HG03571 (cell line): ENCODE measurements around the gene CKAP5.

ENCODE experiments used
- ATAC-seq: cut with Tn5 transposase; IDR thresholded peaks from one replicate; pipeline ENCODE4 v1.9.1; 2021; ENCODE audit not compliant: unreplicated experiment

The CKAP5 gene

DNA sequence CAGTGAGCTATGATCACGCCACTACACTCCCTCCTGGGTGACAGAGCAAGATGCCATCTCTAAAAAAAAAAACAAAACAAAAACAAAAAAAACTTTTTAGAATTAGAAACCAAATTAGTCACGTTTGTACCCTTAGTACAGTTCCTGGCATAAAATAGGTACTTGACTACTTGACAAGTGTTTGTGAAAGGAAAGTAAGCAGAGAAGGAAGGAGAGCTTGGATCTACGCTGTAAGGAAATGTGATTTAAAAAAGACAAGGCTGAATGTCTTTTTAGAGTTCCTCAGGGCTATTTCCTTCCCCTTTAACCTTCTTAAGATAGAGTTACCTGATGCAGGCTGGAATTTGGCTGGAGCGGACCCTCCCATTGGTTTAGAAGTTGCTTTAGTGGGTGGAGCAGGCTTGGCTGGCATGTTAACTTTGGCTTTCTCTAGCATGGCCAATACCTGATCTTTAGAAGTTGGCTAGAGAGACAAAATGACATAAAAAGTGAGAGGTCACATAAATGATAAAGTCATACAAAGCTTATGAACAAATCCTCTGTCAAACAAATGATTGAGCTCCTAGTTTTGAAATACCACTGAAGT, 76.4 kb downstream of the CKAP5 start:
- no peak for ATAC-seq

DNA sequence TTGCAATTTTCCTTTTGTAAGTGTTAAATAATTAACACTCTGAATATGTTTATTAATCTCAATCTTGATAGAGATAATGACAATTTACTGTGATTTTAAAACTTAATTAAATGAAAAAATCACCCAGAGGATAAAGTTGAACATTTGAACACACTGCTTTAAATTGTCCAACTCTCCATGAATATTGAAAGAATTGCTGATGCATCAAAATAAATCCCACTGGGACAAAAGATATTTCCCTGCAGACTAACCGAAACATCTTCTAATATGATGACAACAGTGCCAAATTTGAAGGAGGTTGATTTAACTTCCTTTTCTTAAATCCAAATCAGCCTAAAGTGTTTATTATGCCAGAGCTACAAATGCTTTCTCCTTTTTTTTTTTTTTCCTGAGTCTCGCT, 79.4 kb downstream of the CKAP5 start:
- no peak for ATAC-seq

DNA sequence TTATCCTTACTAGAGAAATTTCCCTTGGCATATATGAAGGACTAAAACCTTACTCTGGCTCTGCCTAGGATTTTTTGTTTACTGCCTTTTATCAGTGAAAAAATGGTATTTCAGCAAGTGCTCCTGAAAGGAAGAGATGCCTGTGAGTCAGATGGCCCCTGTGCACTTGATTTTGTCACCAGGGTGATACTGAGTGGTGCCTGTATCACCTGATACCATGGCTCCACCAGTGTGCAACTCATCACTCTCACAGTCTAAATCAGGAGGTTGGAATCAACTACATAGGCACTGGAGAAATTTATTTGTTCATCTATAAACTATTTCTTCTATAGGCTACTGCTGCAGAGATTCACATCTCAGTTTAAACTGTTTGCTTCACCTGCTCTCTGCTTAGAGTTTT, 83.8 kb downstream of the CKAP5 start:
- no peak for ATAC-seq

DNA sequence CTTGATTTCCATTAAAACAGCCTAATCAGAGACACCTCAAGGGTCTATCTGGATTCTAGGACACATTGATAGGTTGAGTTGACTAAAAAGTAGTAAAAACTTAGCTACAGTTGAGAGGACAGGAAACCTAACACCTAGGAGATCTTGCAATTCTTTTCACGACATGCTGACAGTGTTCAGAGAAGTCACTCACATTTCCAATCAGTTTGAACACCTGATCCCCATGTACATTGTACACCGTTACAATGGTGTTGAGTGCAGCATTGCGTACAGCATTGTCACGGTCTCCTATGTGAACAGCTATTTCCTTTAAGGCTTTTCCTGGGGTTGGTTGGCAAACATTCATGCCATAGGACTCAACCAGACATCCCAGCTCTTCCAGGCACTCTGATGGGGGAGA, 84.3 kb downstream of the CKAP5 start:
- no peak for ATAC-seq

DNA sequence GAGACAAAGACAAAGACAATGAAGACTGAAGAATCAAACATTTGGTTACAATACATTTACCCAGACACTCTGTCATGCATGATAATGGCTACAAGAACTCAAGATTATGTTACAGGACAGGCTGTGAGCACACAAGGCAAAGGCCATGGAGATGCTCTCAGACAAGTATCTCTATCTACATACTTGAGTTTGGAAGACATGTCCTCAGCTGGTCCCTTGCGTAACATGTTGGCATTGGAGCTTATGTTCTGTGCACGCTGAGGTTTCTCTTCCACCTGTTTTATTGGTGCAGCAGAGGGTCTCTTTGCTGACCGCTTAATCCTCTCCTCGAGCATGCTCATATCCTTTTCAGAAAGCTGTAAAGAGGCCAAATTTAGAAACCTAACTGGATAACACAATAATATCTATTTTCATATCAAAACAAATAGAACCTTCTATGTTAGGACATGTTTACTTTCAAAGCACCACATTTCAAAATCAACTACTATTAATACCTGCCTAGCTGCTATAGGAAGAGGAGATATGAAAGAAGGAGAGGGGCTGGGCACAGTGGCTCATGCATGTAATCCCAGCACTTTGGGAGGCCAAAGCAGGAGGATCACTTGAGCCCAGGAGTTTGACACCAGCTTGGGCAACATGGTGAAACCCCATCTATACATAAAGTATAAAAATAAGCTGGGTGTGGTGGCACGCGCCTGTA, 85.5 kb downstream of the CKAP5 start:
- no peak for ATAC-seq

DNA sequence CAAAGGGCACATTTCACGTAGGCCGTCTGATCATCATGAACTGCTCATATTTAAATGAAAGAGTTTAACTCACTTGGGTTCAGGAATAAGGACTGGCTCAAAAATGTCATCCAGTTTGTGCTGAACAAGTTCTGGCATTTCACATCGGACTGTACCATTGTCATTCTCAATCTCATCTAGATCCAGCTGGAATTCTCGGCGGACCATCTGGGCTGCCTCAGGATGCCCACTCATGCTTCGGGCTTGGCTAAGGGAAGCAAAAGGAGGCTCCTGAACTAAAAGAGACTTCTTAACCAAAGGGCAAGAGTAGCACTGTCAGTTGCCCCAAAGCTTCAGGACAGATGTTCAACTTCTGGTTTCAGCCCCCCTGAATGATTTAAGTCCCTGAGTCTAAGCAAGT, 86.9 kb downstream of the CKAP5 start:
- ATAC-seq: no peak

DNA sequence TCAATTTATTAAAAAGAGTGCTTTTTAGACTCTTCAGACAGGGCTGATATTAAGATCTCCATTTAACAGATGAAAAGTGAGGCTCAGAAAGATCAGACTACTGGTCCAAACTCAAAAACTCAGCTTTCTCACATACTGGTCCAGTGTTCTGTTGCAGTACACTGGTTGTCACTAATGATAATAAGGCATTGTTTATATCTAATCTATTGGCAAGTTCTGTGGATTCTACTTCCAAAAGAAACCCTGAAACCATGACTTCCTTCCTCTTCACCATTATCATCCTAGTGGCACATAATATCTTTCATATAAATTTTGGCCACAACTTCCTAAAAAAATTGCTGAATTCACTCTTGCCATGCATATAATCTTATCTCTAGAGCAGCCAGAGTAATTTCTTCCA, 90.1 kb downstream of the CKAP5 start:
- no peak for ATAC-seq

DNA sequence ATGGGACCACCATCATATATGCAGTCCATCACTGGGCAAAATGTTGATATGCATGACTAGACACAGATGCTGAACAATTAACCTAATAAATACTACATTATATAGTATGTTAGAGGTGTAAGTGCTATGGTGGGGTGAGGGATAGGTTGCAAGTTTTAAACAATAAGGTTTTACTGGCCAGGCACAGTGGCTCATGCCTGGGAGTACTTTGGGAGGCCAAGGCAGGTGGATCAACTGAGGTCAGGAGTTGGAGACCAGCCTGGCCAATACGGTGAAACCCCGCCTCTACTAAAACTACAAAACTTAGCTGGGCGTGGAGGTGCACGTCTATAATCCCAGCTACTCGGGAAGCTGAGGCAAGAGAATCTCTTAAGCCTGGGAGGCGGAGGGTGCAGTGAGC, 98.9 kb downstream of the CKAP5 start:
- no peak for ATAC-seq

DNA sequence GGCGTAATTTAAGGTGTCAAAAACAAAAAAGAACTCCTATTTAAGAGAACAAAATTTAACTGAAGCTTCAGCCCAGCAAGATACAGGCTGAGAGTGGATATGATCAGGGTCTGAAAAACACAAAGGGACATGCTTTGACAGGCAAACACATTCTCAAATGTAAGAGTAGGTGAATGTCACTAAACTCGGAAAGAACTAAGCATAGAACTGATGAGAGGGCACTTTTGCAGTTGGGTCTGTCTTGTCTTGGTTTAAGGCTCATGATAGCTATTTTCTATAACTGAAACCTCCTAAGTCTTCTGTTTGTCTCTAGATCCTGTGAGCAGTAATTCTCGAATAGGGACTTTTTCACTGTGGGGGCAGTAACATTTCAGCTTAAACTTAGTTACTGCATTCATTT, 100.1 kb downstream of the CKAP5 start:
- no peak for ATAC-seq

DNA sequence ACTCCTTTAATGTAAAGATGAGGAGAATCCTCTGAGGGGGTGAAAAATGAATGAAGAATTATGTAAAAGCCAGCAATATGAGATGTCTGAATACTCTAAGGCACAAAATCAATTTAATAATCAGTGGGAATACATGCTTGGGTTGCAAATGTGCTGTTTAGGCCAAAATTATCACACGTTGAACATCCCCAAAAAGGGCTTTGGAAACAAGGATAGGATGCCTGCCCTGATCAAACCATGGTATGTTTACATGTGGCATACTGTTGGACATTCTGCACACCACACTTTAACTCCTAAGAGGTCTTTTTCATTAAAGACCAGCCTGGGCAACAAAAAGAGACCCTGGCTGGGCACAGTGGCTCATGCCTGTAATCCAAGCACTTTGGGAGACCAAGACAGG, 100.8 kb downstream of the CKAP5 start:
- ATAC-seq: no peak

DNA sequence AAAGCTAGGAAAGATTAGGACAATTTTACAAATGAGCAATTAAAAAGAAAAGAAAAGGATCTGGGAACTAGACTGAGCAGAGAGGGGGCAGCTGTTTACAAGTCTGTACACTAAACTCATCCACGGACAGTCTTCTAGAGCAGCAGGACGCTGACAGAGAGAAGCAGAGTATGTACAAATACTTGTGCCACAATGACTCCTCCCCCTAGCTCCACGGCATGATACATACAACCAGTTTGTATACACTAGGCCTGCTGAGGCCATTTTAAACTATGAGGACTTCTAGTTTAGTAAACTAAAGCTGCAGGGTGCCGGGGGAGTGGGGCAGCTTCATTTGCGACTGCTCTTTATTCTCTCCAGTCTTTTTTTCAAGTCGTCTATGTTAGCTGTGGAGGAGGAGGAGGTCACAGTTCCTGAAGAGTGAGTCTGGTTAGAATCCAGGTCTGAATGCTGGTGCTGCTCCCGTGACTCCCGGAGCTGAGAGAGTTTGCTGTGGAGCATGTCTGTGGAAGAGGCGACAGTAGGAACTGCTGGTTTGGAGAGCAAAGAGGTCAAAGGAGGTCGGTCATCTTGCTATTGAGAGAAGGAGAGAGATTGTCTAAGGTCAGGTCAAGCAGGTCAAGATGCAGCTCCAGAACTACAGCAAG, 102.3 kb downstream of the CKAP5 start:
- ATAC-seq: no peak

DNA sequence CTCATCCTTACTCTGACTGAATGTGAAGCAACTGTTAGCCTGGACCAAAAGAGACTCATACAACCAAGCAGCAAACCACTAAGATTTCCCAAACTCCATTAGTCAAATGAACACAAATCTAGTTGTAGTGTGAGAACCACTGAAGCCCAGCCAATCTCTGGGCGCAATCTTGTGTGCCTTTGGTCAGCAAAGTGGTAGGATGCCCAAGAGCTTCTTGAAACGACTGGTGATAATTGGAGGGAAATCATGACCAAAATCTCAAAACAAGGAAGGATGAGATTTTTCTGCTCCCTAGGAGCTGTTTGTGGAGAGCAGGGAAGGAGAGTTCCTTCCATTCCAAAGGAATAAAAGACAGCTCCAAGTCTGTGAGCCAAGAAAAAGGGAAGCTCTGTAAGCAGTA, 103.0 kb downstream of the CKAP5 start:
- ATAC-seq: no peak

DNA sequence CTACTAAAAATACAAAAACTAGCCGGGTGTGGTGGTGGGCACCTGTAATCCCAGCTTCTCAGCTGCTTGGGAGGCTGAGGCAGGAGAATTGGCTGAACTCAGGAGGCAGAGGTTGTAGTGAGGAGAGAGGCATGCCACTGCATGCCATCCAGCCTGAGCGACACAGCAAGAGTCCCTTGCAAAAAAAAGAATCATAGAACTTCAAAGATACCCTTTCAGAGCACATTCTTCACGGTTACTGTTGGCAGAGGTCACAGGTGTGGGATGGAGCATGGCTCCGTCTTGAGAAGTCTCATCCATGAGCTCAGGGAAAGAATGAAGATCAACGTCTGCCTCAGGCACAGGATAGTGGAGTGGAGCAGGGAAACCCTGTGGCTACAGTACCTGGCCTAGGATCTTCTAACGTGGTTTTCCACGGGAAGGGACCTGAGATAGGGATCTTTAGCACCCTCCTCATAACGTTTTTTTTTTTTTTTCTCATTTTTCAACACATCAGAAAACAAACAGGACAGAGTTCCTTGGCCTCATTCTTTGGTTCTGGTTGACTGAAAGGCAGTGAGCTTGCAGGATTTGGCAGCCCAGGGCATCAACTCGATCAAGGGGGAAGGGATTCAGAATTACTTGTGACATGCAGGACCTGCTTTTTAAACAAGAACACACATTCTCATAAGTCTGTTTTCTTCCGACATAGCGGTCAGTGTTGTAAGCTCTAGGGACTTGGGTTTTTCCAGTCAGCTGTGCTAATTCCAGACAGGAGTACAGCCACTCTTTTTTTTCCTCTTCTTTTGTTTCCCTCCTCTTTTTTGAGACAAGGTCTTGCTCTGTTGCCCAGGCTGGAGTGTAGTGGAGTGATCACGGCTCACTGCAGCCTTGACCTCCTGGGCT, 104.2 kb downstream of the CKAP5 start:
- ATAC-seq: no peak

DNA sequence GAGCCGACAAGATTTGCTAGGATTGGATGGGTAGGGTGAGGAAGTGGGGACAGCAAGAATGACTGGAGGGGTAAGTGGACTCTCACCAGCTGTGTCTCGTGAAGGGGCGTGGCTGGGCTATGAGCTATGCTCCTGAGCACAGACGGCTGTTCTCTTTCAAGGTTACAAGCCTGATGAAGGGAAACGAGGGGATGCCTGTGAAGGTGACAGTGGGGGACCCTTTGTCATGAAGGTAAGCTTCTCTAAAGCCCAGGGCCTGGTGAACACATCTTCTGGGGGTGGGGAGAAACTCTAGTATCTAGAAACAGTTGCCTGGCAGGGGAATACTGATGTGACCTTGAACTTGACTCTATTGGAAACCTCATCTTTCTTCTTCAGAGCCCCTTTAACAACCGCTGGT, 107.2 kb downstream of the CKAP5 start:
- ATAC-seq: no peak

DNA sequence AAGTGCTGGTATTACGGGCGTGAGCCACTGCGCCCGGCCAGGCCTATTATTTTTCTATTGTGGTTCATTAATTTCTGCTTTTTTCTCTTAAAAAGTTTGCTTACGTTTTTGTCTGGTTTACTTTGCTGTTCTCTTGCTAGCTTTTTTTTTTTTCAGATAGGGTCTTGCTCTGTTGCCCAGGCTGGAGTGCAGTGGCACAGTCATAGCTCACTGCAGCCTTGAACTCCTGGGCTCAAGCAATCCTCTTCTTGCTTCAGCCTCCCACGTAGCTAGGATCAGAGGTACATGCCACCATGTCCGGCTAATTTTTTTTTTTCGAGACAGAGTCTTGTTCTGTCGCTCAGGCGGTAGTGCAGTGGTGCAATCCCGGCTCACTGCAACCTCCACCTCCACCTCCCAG, 108.4 kb downstream of the CKAP5 start:
- ATAC-seq: no peak

DNA sequence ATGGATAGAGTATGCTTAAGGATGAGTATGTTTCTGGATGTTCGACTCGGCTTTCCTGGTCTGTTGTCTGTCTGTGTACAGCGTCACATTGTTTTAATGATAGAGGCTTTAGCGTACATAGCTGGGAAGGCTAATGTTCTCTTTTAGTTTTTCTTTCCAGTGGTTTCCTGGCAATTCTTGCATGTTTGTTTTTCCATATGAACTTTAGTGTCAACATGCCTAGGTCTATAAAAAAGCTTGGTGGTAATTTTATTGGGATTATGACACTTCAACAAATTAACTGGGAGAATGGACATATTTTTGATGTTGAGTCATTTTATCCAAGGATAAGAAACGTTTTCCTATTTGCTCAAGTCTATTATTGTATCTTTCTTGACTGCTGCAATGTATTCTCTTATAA, 109.5 kb downstream of the CKAP5 start:
- ATAC-seq: no peak

DNA sequence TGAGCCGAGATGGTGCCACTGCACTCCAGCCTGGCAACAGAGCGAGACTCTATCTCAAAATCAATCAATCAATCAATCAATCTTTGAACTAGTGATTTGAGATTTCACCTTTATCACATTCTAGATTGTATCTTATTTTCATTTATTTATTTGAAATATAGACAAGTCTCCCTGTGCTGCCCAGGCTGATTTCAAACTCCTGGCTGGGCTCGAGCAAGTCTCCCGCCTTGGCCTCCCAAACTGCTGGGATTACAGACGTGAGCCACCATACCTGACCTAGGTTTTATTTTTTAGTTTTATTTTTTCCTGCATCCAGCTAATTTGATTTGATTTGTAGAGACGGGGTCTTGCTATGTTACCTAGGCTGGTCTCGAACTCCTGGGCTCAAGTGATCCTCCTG, 109.9 kb downstream of the CKAP5 start:
- no peak for ATAC-seq

DNA sequence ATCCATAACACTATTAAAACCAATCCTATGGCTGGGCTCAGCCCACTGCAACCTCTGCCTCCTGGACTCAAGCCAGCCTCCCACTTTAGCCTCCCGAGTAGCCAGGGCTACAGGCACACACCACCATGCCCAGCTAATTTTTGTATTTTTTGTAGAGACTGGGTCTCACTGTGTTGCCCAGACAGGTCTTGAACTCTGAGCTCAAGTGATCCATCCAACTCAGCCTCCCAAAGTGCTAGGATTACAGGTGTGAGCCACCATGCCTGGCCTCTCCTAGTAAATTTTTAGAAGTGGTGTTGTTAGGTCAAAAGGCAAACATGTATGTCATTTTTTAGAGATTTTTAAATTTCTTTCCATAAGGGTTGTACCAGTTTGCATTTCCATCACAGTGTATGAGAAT, 112.8 kb downstream of the CKAP5 start:
- no peak for ATAC-seq

DNA sequence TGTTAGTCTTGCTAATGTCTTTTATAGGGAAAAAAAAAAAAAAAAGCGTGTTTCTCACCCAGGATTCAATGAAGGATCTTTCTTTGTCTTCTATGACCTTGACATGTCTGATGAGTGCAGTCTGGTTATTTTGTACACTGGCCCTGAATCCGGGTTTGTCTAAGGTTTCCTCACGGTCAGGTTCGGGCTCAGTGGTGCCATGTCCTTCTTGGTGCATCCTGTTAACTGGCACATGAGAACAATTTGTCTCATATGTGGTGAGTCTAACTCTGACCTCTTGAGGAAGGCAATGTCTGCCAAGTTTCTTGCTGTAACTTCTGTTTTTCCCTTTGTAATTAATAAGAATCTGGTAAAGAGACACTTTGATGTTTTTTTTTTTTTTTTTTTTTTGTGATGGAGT, 114.5 kb downstream of the CKAP5 start:
- no peak for ATAC-seq

DNA sequence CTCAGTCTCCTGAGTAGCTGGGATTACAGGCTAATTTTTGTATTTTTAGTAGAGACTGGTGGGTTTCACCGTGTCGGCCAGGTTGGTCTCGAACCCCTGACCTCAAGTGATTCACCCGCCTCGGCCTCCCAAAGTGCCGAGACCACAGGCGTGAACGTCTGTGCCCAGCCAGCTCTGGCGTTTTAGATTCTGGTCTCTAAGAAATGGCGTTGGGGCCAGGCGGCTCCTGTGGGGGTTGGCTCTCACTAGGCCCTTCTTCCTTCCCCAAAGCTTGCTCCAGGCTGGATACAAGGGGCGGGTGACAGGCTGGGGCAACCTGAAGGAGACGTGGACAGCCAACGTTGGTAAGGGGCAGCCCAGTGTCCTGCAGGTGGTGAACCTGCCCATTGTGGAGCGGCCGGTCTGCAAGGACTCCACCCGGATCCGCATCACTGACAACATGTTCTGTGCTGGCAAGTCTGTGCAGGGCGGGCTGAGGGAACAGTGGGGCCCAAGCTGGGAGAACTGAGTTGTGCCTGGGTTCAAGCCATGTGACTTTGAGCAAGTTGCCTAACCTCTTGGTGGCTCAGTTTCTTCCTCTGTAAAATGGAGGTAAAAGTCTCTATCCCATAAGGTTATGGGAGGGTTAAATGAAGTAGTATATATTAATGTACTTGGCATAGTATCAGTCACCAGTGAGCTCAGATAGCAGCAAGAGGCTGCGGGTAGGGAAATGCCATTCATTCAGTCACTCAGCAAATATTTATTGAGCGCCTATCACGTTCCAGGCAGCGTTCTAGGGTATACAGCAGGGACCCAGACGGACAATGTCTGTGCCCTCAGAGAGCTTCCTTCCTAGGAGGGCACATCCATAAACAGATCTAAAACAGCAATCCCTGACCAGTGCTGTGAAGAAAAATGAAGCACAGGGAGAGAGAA, 116.7 kb downstream of the CKAP5 start:
- ATAC-seq: no peak

DNA sequence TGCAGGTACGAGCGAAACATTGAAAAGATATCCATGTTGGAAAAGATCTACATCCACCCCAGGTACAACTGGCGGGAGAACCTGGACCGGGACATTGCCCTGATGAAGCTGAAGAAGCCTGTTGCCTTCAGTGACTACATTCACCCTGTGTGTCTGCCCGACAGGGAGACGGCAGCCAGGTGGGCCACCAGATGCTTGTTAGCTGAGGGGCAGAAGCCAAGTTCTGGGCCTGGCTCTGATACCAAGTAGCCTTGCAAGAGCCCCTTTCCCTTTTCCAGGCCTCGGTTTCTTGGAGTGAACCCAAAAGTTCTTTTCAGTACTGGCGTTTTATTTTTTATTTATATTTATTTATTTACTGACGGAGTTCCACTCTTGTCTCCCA, 117.4 kb downstream of the CKAP5 start:
- ATAC-seq: no peak
